Keratinocyte (primary cell): ENCODE measurements around the gene ABCA7. TPM values are rescaled to one million over a fixed set of nuclear protein-coding genes. Genes with fewer than 3 reads are reported as not detected.

Experiments used
- DNase-seq: peaks from one replicate; pipeline ENCODE4 v3.0.0-alpha.2; 2011; ENCODE audit warnings: low read depth, missing footprints, low spot score
- FAIRE-seq: peaks from 2 replicates; lab custom pipeline; 2011; peaks lifted over from hg19 to GRCh38; lab: Jason Lieb, UNC
- H2AFZ ChIP-seq: 2 replicates; pipeline ENCODE4 v1.6.0; 2012; ENCODE audit warnings: low read length, control low read depth, inconsistent platforms; ENCODE audit not compliant: control insufficient read depth
- H3K27ac ChIP-seq: 2 replicates; pipeline ENCODE4 v1.5.1; 2011; ENCODE audit warnings: low read length; ENCODE audit not compliant: control insufficient read depth, insufficient read depth
- H3K27me3 ChIP-seq: 3 replicates; pipeline ENCODE4 v1.6.0; 2011; ENCODE audit warnings: low read length; ENCODE audit not compliant: control insufficient read depth, insufficient read depth; ENCODE audit errors: extremely low read depth
- H3K36me3 ChIP-seq, 2 experiments: 2 replicates in 1 of 2; 3 replicates in 1 of 2; pipeline ENCODE4 v1.5.1; 2011; ENCODE audit warnings: low read length in 2 of 2, mild to moderate bottlenecking in 1 of 2; ENCODE audit not compliant: control insufficient read depth in 2 of 2, insufficient read depth in 2 of 2; ENCODE audit errors: extremely low read depth in 1 of 2
- H3K4me1 ChIP-seq: 3 replicates; pipeline ENCODE4 v1.5.1; 2011; ENCODE audit warnings: low read length; ENCODE audit not compliant: control insufficient read depth, insufficient read depth; ENCODE audit errors: extremely low read depth
- H3K4me2 ChIP-seq: 3 replicates; pipeline ENCODE4 v1.6.0; 2011; ENCODE audit warnings: low read depth, low read length; ENCODE audit not compliant: control insufficient read depth, insufficient read depth; ENCODE audit errors: extremely low read depth
- H3K4me3 ChIP-seq, 3 experiments: fragments of 200-600 bp in 1 of 3; sonication (generic) in 1 of 3; 2 replicates in 2 of 3; 3 replicates in 1 of 3; pipeline ENCODE4 v1.5.1; 2011 to 2016; ENCODE audit warnings: low read length in 3 of 3, mild to moderate bottlenecking in 3 of 3, control low read depth in 2 of 3, inconsistent platforms in 1 of 3, low read depth in 1 of 3, mixed read lengths in 1 of 3, mixed run types in 1 of 3, moderate library complexity in 1 of 3; ENCODE audit not compliant: control insufficient read depth in 2 of 3, insufficient read depth in 2 of 3; ENCODE audit errors: extremely low read depth in 1 of 3
- H3K79me2 ChIP-seq: 2 replicates; pipeline ENCODE4 v1.6.0; 2012; ENCODE audit warnings: low read length; ENCODE audit not compliant: control insufficient read depth, insufficient read depth
- H3K9ac ChIP-seq: 3 replicates; pipeline ENCODE4 v1.6.0; 2011; ENCODE audit warnings: low read length; ENCODE audit not compliant: control insufficient read depth, insufficient read depth; ENCODE audit errors: extremely low read depth
- H3K9me1 ChIP-seq: 3 replicates; pipeline ENCODE4 v1.6.0; 2011; ENCODE audit warnings: low read length; ENCODE audit not compliant: control insufficient read depth, insufficient read depth; ENCODE audit errors: extremely low read depth
- H3K9me3 ChIP-seq: 2 replicates; pipeline ENCODE4 v1.5.1; 2012; ENCODE audit warnings: low read depth, low read length; ENCODE audit not compliant: control insufficient read depth
- H4K20me1 ChIP-seq: 3 replicates; pipeline ENCODE4 v1.6.0; 2011; ENCODE audit warnings: low read length; ENCODE audit not compliant: control insufficient read depth, insufficient read depth; ENCODE audit errors: extremely low read depth
- CTCF ChIP-seq, 3 experiments: IDR thresholded peaks in 1 of 3; conservative IDR thresholded peaks in 1 of 3; optimal IDR thresholded peaks in 1 of 3; 2 replicates in 2 of 3; 3 replicates in 1 of 3; pipeline versions ENCODE3 to v1.5.1; 2011; ENCODE audit warnings: low read length in 3 of 3, mild to moderate bottlenecking in 3 of 3, moderate library complexity in 2 of 3, control low read depth in 1 of 3, inconsistent platforms in 1 of 3; ENCODE audit not compliant: insufficient read depth in 2 of 3; ENCODE audit errors: extremely low read depth in 1 of 3
- EZH2 ChIP-seq: IDR thresholded peaks from one replicate; pipeline ENCODE4 v1.6.1; 2012; ENCODE audit warnings: inconsistent platforms, mild to moderate bottlenecking, low read length, moderate library complexity
- dilution Hi-C: fragments of 300-500 bp; cut with MboI; formaldehyde crosslinking; loops from one replicate; pipeline ENCODE4 v1.7.0; 2020; ENCODE audit warnings: low sequenced_read_pairs; ENCODE audit not compliant: extremely low pct_ligation_motif_present
- polyA plus RNA-seq, 5 experiments: library from polyadenylated mRNA; depleted of rRNA in 3 of 5; stranded (reverse) in 3 of 5; stranded (forward) in 1 of 5; unstranded in 1 of 5; fragments of >200 nt; gene quantifications; 1 replicate in 1 of 5; 2 replicates in 3 of 5; 3 replicates in 1 of 5; pipeline versions ENCODE4 v1.2.1 to v1.2.3, GENCODE V29; 2011 to 2012; ENCODE audit warnings: missing spikeins in 2 of 5, low read depth in 1 of 5, low replicate concordance in 1 of 5

ABCA7 gene
- polyA plus RNA-seq, 1 donor (not counting 4 experiments of a cell fraction or from before 2014, with no cell fraction given), result 7.4 TPM

- dilution Hi-C loops, result no loop called here
- FAIRE-seq (no peak), DNase-seq (no peak)
- H3K4me3 ChIP-seq, result no peak overlapping the region
- no peak overlapping the region for H3K4me2 ChIP-seq
- no peaks in the 10 kb centered on the region for H3K27me3 ChIP-seq
- no peak overlapping the region for H3K27ac ChIP-seq
- H3K9ac ChIP-seq, result no peak overlapping the region
- TF ChIP-seq EZH2 (no peak), CTCF (optimal IDR thresholded peaks at IDR 0.05 in 1 of 3, IDR thresholded peaks at IDR 0.05 in 1 of 3, conservative IDR thresholded peaks at IDR 0.05 in 1 of 3; ENCODE audit: extremely low read depth in 1 of 3, insufficient read depth in 2 of 3, low read length in 3 of 3) (no peak)
- no peaks in the 10 kb centered on the region for H3K9me1 ChIP-seq
- H3K9me3 ChIP-seq, result no peaks in the 10 kb centered on the region
- peaks cover 31% of the 10 kb centered on the region for H3K79me2 ChIP-seq
- peaks cover 5% of the 10 kb centered on the region for H3K4me1 ChIP-seq
- H4K20me1 ChIP-seq, result peaks cover 6% of the 10 kb centered on the region
- peaks cover 9 to 17% of the 10 kb centered on the region in 2 experiments for H3K36me3 ChIP-seq
- no peak overlapping the region for H2AFZ ChIP-seq
Observed at GRCh38 chr19:1010586-1011510, 29.1 kb upstream of the ABCA7 start.

GRCh38 chr19:1011831-1012333, 28.0 kb upstream of the ABCA7 start:
- FAIRE-seq (no peak), DNase-seq (no peak)
- no peak for TF ChIP-seq EZH2
- no peak for TF ChIP-seq CTCF (optimal IDR thresholded peaks at IDR 0.05 in 1 of 3, IDR thresholded peaks at IDR 0.05 in 1 of 3, conservative IDR thresholded peaks at IDR 0.05 in 1 of 3; ENCODE audit: extremely low read depth in 1 of 3, insufficient read depth in 2 of 3, low read length in 3 of 3)
- Histone ChIP-seq H2AFZ (no peak overlapping the region), H3K27ac (no peak overlapping the region), H3K4me2 (no peak overlapping the region), H4K20me1 (peaks cover 14% of the 10 kb centered on the region), H3K79me2 (peaks cover 41% of the 10 kb centered on the region), H3K27me3 (no peaks in the 10 kb centered on the region), H3K9me3 (no peaks in the 10 kb centered on the region), H3K9me1 (peaks cover 4% of the 10 kb centered on the region), H3K4me3 (no peak overlapping the region), H3K4me1 (peaks cover 13% of the 10 kb centered on the region), H3K9ac (no peak overlapping the region), H3K36me3 (peaks cover 9 to 17% of the 10 kb centered on the region in 2 experiments)
- dilution Hi-C loops, result no loop called here
